Mucosa of descending colon (tissue), 3 donors: Measurements from ENCODE around the gene TCF20. TPM values are rescaled to one million over a fixed set of nuclear protein-coding genes. Genes with fewer than 3 reads are reported as not detected.

Experiments used
- ATAC-seq: fragments of 200-7000 bp; cut with Tn5 transposase; one replicate; pipeline ENCODE4 v1.9.1; 2020; ENCODE audit warnings: mild to moderate bottlenecking, moderate library complexity
- DNase-seq, 3 donors: peaks; one replicate each; pipeline ENCODE4 v3.0.0-alpha.2; 2020
- H3K36me3 ChIP-seq: fragments of 200-600 bp; one replicate; pipeline ENCODE4 v1.8.0; 2021; ENCODE audit warnings: low read depth, mild to moderate bottlenecking
- H3K4me1 ChIP-seq: fragments of 200-600 bp; one replicate; pipeline ENCODE4 v1.8.0; 2021; ENCODE audit warnings: low read depth, mild to moderate bottlenecking
- H3K4me3 ChIP-seq: fragments of 200-600 bp; one replicate; pipeline ENCODE4 v1.8.0; 2021; ENCODE audit warnings: mild to moderate bottlenecking
- H3K9me3 ChIP-seq: fragments of 200-600 bp; one replicate; pipeline ENCODE4 v1.8.0; 2021; ENCODE audit warnings: mild to moderate bottlenecking
- intact Hi-C, 2 donors: fragments of 100-400 bp; cut with DNase I in 1 of 2; cut with micrococcal nuclease in 1 of 2; formaldehyde crosslinking; loops; one replicate each; pipeline versions ENCODE4 v1.11.0 to v1.11.1; 2022; cut with DNase I, micrococcal nuclease
- total RNA-seq, 3 donors: library from RNA; stranded (reverse); fragmentation: NEBNext Ultra II Directional in 2 of 3; extraction: Animal tissue kit (Norgen Biotek cat#: 25700) in 2 of 3; gene quantifications; one replicate each; pipeline versions ENCODE4 v1.2.1 to v1.2.4, GENCODE V29; 2021 to 2023
- TF ChIP-seq, protein P1 (sequence below): fragments of 200-600 bp; IDR thresholded peaks from one replicate; pipeline ENCODE4 v1.8.0; 2022; ENCODE audit warnings: antibody characterized with exemption, mild to moderate bottlenecking
- donor health status: DM: no; HTN: no; CAD: no; lungs with moderate emphysema.
- donor health status: DM: no; HTN: no; CAD: no.
- donor health status: DM: no; HTN: yes; CAD: no.

TCF20 gene
- total RNA-seq, 3 donors from 2014 or later, result 50.6 to 62.8 (median 58.2) TPM

DNA sequence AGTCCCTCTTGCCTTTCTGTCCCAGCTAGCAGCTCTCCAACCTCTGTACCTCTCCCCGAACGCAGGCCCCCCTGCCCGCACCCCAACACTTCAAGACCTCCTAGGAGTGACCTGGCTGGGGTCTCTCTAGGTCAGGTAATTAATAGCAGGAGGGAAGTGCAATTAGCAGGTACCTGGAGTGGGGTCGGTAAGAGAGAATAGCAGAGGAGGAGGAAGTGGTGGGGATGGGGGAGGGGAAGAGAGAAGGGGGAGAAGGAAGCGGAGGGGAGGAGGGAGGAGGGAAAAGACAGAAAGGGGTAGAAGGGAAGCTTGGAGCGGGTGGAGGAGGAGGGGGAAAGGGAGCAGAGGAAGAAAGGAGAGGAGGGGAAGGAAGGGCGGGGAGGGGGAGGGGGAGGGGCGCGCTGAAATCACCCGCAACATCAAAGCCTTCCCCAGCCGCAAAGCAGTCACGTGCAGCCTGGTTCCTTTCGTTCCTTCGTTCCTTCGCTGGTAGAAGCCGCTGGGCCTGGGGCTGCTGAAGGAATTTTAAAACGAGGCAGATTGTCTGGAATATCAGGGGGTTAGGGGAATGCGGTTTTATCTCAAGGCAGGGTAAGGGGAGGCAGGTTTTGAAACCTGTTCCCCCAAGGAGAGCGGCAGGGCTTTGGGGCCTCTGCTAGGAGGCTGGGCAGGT, 29.3 kb upstream of the TCF20 start:
- peaks cover 35% of the 10 kb centered on the region for H3K4me1 ChIP-seq
- TF ChIP-seq, protein P1, sequence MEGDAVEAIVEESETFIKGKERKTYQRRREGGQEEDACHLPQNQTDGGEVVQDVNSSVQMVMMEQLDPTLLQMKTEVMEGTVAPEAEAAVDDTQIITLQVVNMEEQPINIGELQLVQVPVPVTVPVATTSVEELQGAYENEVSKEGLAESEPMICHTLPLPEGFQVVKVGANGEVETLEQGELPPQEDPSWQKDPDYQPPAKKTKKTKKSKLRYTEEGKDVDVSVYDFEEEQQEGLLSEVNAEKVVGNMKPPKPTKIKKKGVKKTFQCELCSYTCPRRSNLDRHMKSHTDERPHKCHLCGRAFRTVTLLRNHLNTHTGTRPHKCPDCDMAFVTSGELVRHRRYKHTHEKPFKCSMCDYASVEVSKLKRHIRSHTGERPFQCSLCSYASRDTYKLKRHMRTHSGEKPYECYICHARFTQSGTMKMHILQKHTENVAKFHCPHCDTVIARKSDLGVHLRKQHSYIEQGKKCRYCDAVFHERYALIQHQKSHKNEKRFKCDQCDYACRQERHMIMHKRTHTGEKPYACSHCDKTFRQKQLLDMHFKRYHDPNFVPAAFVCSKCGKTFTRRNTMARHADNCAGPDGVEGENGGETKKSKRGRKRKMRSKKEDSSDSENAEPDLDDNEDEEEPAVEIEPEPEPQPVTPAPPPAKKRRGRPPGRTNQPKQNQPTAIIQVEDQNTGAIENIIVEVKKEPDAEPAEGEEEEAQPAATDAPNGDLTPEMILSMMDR, result no peak
- no peaks in the 10 kb centered on the region for H3K36me3 ChIP-seq
- H3K9me3 ChIP-seq, result no peaks in the 10 kb centered on the region
- H3K4me3 ChIP-seq, result no peak overlapping the region
- no peak for ATAC-seq
- peak in 1 of 3 donors; percentile 62 for DNase-seq
- intact Hi-C loops, result no loop called here

DNA sequence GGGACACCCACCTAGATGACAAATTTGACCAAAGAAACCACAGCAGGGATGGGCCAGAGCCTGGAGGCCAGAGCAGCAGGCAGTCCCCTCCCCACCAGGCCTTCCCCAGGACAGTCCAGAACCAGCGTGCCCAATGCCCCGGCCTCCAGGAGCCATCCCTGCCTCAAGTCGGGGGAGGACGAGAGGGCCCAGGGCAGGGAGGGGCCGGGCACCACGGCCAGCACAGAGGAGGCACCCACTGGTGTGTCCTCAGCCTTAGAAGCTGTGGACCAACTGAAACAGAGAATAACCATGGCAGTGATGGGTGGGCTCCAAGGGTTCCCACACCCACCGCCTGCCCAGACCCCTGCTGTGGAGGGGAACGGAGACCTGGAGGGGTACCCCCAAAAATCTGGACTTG, 28.3 kb upstream of the TCF20 start:
- intact Hi-C loops, result no loop called here
- H3K4me1 ChIP-seq, result peaks cover 41% of the 10 kb centered on the region

DNA sequence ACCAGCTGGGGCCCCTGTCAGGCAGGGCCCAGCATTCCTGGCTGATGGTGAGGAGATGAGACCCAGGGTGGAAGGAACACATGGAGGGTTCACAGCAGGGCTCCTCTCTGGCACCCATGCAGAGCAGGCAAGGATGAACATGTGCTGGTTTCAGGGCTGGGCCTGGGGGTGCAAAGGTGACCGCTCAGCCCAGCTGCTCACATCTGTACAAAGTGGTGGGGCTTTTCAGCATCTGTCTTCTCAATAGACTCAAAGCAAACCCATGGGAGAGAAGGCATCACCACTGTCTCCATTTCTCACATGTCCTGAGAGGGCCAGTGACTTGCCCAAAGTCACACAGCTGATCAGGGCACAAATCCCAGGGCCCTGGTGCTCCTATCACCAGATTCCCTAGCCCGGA, 27.3 kb upstream of the TCF20 start:
- intact Hi-C loops, result no loop called here
- no peak overlapping the region for H3K4me3 ChIP-seq
- no peaks in the 10 kb centered on the region for H3K9me3 ChIP-seq
- DNase-seq (no peak), ATAC-seq (no peak)
- TF ChIP-seq, protein P1, result no peak
- peaks cover 47% of the 10 kb centered on the region for H3K4me1 ChIP-seq
- no peaks in the 10 kb centered on the region for H3K36me3 ChIP-seq

More for the DNA sequence above, 28.3 kb upstream of the TCF20 start:
- ATAC-seq (no peak), DNase-seq (no peak)
- Histone ChIP-seq H3K36me3 (no peaks in the 10 kb centered on the region), H3K4me3 (no peak overlapping the region), H3K9me3 (no peaks in the 10 kb centered on the region)
- TF ChIP-seq, protein P1, result no peak

DNA sequence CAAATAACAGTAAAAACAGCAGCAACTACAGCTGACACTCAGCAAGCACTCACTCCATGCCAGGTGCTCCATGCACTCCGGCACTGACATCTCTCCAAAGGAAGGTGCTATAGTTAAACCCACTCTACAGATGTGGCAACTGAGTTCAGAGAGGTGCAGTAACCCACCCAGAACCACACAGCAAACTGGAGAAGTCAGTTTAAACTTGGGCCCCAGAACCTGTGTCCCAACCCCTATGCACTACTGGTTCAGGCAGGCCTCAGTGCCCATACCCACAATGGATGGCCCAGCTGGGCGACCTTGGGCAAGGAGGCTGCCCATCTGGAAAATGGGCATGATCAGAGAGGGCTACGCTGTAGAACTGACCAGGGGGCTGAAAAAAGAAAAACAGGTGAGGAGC, 26.4 kb upstream of the TCF20 start:
- peaks cover 52% of the 10 kb centered on the region for H3K4me1 ChIP-seq
- TF ChIP-seq, protein P1, result no peak
- DNase-seq, result no peak
- no peak for ATAC-seq
- H3K4me3 ChIP-seq, result no peak overlapping the region
- intact Hi-C loops, result no loop called here
- H3K9me3 ChIP-seq, result no peaks in the 10 kb centered on the region
- no peaks in the 10 kb centered on the region for H3K36me3 ChIP-seq

DNA sequence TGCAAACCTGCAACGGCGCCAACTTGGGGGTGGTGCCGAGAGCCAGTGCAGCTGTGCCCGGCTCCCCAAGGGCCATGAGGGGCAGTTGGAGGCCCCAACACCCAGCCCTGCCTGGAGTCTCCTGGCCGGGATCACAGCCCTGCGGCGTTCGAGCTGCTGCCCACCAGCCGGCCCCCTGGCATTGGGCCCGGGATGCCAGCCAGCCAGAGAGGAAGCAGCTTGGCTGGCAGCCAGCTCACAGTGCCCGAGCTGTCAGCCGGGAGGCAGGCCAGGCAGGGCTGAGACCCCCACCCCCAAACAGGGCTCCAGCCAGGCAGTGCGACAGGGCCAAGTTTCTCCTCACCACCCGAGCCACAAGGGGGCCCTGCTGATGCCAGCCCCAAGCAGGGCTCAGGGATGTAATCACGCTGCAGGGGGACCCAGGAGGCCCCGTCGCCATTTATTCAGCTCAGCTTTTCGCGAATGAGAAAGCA, 26.0 kb upstream of the TCF20 start:
- peak in 1 of 3 donors; percentile 67 for DNase-seq
- peaks cover 52% of the 10 kb centered on the region for H3K4me1 ChIP-seq
- intact Hi-C loops, result no loop called here

More for the DNA sequence above, 26.0 kb upstream of the TCF20 start:
- TF ChIP-seq, protein P1, result no peak
- Histone ChIP-seq H3K4me3 (no peak overlapping the region), H3K9me3 (no peaks in the 10 kb centered on the region), H3K36me3 (no peaks in the 10 kb centered on the region)
- ATAC-seq, result no peak
